Measurements from ENCODE around the gene PTPRN2. TPM values are rescaled to one million over a fixed set of nuclear protein-coding genes. Genes with fewer than 3 reads are reported as not detected.

Gene PTPRN2
- total and polyA plus RNA-seq, 2 donors (not counting 3 experiments of a cell fraction or from before 2014, with no cell fraction given) = 0.62 to 0.88 TPM

- intact Hi-C loops (cut with micrococcal nuclease) (no loop called here), dilution Hi-C loops (cut with MboI; ENCODE audit: extremely low pct_ligation_motif_present, low sequenced_read_pairs) (no loop called here)
- Histone ChIP-seq H3K79me2 (ENCODE audit: control insufficient read depth, insufficient read depth, low read length) (no peaks in the 10 kb centered on the region), H3K9me1 (replicated peaks; ENCODE audit: control insufficient read depth, extremely low read depth, insufficient read depth, low read length) (no peaks in the 10 kb centered on the region), H3K9ac (replicated peaks; ENCODE audit: extremely low read depth, insufficient read depth, low read length) (no peak overlapping the region), H3K9me3 (replicated peaks; ENCODE audit: control insufficient read depth, insufficient read depth, low read length) (peaks cover 6% of the 10 kb centered on the region), H3K4me3 (replicated peaks in 1 of 3; ENCODE audit: insufficient read depth in 1 of 3, low read depth in 1 of 3, low read length in 3 of 3) (no peak overlapping the region), H3K4me1 (ENCODE audit: control insufficient read depth, extremely low read depth, insufficient read depth, low read length) (no peaks in the 10 kb centered on the region), H3K4me2 (ENCODE audit: insufficient read depth, low read length) (no peak overlapping the region), H3K27ac (ENCODE audit: insufficient read depth, low read depth, low read length) (no peak overlapping the region), H3K36me3 (ENCODE audit: control insufficient read depth in 2 of 2, extremely low read depth in 1 of 2, insufficient read depth in 2 of 2, low read length in 2 of 2) (no peaks in the 10 kb centered on the region), H4K20me1 (replicated peaks; ENCODE audit: control insufficient read depth, extremely low read depth, insufficient read depth, low read length) (no peaks in the 10 kb centered on the region), H3K27me3 (ENCODE audit: control insufficient read depth in 2 of 2, insufficient read depth in 2 of 2, low read length in 2 of 2) (no peaks in the 10 kb centered on the region), H2AFZ (ENCODE audit: low read depth, low read length) (no peak overlapping the region)
- DNase-seq (ENCODE audit: low read depth, low spot score) = no peak
- CTCF ChIA-PET = no interaction called here
- FAIRE-seq = no peak
- BruUV-seq (replicated peaks) = no TSS peak
- POLR2A ChIA-PET = no interaction called here
- TF ChIP-seq, protein P1, sequence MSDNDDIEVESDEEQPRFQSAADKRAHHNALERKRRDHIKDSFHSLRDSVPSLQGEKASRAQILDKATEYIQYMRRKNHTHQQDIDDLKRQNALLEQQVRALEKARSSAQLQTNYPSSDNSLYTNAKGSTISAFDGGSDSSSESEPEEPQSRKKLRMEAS (IDR thresholded peaks at IDR 0.05; ENCODE audit: insufficient read depth, insufficient read length) = no peak
- TF ChIP-seq JUN (IDR thresholded peaks at IDR 0.05; ENCODE audit: borderline replicate concordance, insufficient read depth, insufficient read length, low read depth) (no peak), EZH2 (IDR thresholded peaks at IDR 0.05; ENCODE audit: borderline replicate concordance, low read depth, low read length, severe bottlenecking) (no peak), GATA2 (IDR thresholded peaks at IDR 0.05; ENCODE audit: insufficient read depth, insufficient read length, low read depth, low read length) (no peak), FOS (IDR thresholded peaks at IDR 0.05; ENCODE audit: borderline replicate concordance, insufficient read depth, low read length) (no peak), POLR2A (IDR thresholded peaks at IDR 0.05; ENCODE audit: low read depth, low read length) (no peak), POLR2AphosphoS5 (IDR thresholded peaks at IDR 0.05; ENCODE audit: insufficient read depth, low read depth, low read length) (no peak), MYC (IDR thresholded peaks at IDR 0.05; ENCODE audit: low read depth, low read length) (no peak)
- TF ChIP-seq, protein P2, sequence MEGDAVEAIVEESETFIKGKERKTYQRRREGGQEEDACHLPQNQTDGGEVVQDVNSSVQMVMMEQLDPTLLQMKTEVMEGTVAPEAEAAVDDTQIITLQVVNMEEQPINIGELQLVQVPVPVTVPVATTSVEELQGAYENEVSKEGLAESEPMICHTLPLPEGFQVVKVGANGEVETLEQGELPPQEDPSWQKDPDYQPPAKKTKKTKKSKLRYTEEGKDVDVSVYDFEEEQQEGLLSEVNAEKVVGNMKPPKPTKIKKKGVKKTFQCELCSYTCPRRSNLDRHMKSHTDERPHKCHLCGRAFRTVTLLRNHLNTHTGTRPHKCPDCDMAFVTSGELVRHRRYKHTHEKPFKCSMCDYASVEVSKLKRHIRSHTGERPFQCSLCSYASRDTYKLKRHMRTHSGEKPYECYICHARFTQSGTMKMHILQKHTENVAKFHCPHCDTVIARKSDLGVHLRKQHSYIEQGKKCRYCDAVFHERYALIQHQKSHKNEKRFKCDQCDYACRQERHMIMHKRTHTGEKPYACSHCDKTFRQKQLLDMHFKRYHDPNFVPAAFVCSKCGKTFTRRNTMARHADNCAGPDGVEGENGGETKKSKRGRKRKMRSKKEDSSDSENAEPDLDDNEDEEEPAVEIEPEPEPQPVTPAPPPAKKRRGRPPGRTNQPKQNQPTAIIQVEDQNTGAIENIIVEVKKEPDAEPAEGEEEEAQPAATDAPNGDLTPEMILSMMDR (IDR thresholded peaks at IDR 0.05; ENCODE audit: extremely low read depth in 1 of 2, insufficient read depth in 1 of 2, low read depth in 1 of 2, low read length in 2 of 2) = no peak
These were observed 140.0 kb downstream of the PTPRN2 start for GRCh38 chr7:158447506-158448171.

All from endothelial cell of umbilical vein (primary cell).